OCI-LY1 (cell line): ENCODE measurements around the gene TXNRD2.
A peak's percentile ranks its signal among the peaks of the same experiment; 100 is the strongest.

Experiments used
- H2AFZ ChIP-seq: fragments of 200-600 bp; sonication (generic), shearing (Covaris generic); 2 replicates; pipeline ENCODE4 v1.6.0; 2014; ENCODE audit warnings: antibody characterized with exemption, mild to moderate bottlenecking, low read length
- H3F3A ChIP-seq: fragments of 200-600 bp; sonication (generic), shearing (Covaris generic); 2 replicates; pipeline ENCODE4 v1.6.0; 2014; ENCODE audit warnings: mild to moderate bottlenecking, antibody characterized with exemption, low read length, moderate library complexity; ENCODE audit not compliant: insufficient read depth
- H3K27ac ChIP-seq: fragments of 200-600 bp; sonication (generic); 2 replicates; pipeline ENCODE4 v1.5.1; 2014; ENCODE audit warnings: low read length, mixed run types, mild to moderate bottlenecking, low read depth; ENCODE audit not compliant: poor library complexity, severe bottlenecking
- H3K27me3 ChIP-seq: fragments of 200-600 bp; sonication (generic); 2 replicates; pipeline ENCODE4 v1.6.0; 2014; ENCODE audit warnings: antibody characterized with exemption, mild to moderate bottlenecking, low read length, moderate library complexity; ENCODE audit not compliant: insufficient read depth
- H3K36me3 ChIP-seq: fragments of 200-600 bp; sonication (generic); 2 replicates; pipeline ENCODE4 v1.6.1; 2014; ENCODE audit warnings: mild to moderate bottlenecking, antibody characterized with exemption, low read length, moderate library complexity, mixed read lengths; ENCODE audit not compliant: insufficient read depth
- H3K4me1 ChIP-seq: fragments of 200-600 bp; sonication (generic); 2 replicates; pipeline ENCODE4 v1.5.1; 2014; ENCODE audit warnings: mild to moderate bottlenecking, low read length, moderate library complexity; ENCODE audit not compliant: insufficient read depth, severe bottlenecking
- H3K4me2 ChIP-seq: fragments of 200-600 bp; sonication (generic), shearing (Covaris generic); 2 replicates; pipeline ENCODE4 v1.6.1; 2014; ENCODE audit warnings: low read length
- H3K4me3 ChIP-seq: fragments of 200-600 bp; sonication (generic); 2 replicates; pipeline ENCODE4 v1.5.1; 2014; ENCODE audit warnings: low read length, low read depth, mild to moderate bottlenecking, mixed read lengths; ENCODE audit not compliant: poor library complexity, severe bottlenecking
- H3K79me2 ChIP-seq: fragments of 200-600 bp; shearing (Covaris generic); 2 replicates; pipeline ENCODE4 v1.6.1; 2016; ENCODE audit warnings: mixed run types, low read length, mixed read lengths; ENCODE audit not compliant: insufficient read depth
- H3K9ac ChIP-seq: fragments of 200-600 bp; sonication (generic), shearing (Covaris generic); 2 replicates; pipeline ENCODE4 v1.6.1; 2014; ENCODE audit warnings: mild to moderate bottlenecking, low read length, mixed read lengths
- H3K9me2 ChIP-seq: fragments of 200-600 bp; sonication (generic), shearing (Covaris generic); 2 replicates; pipeline ENCODE4 v1.6.1; 2014; ENCODE audit warnings: low read depth, mild to moderate bottlenecking, low read length, mixed read lengths
- H3K9me3 ChIP-seq: fragments of 200-600 bp; shearing (Covaris generic); 2 replicates; pipeline ENCODE4 v1.6.1; 2014; ENCODE audit warnings: low read length, mixed read lengths
- H4K20me1 ChIP-seq: fragments of 200-600 bp; sonication (generic), shearing (Covaris generic); 2 replicates; pipeline ENCODE4 v1.6.0; 2016; ENCODE audit warnings: mild to moderate bottlenecking, low read length; ENCODE audit not compliant: insufficient read depth
- EZH2 ChIP-seq: fragments of 200-600 bp; sonication (generic), shearing (Covaris generic); IDR thresholded peaks from 2 replicates; pipeline ENCODE4 v1.8.0; 2017; ENCODE audit warnings: borderline replicate concordance, mixed run types, mild to moderate bottlenecking, antibody characterized with exemption, low read length, moderate library complexity, mixed read lengths
- TF ChIP-seq, protein P1 (sequence below): fragments of 200-600 bp; sonication (generic), shearing (Covaris generic); IDR thresholded peaks from 2 replicates; pipeline ENCODE4 v1.5.1; 2017; ENCODE audit warnings: mild to moderate bottlenecking, antibody characterized with exemption, low read length, moderate library complexity, mixed read lengths

Gene TXNRD2

GRCh38 chr22:19941365-19942082 is at the start of gene TXNRD2, which contains the start of gene COMT:
TSS of gene TXNRD2 (minus strand) at chr22:19941818. CDS start at chr22:19941803, 15 bp downstream.
TSS of gene COMT (plus strand) at chr22:19941772. CDS start at chr22:19962527, 20,755 bp downstream.
- Histone ChIP-seq H3K79me2 (peaks cover 15% of the 10 kb centered on the region), H3K27ac (peak within 1 kb of the TSS; percentile 81), H3K27me3 (no peaks in the 10 kb centered on the region), H3K9ac (peak within 1 kb of the TSS; percentile 98), H3F3A (no peaks in the 10 kb centered on the region), H3K36me3 (no peaks in the 10 kb centered on the region), H3K4me2 (peak within 1 kb of the TSS; percentile 96), H4K20me1 (no peaks in the 10 kb centered on the region), H2AFZ (0 out of 2 replicates have a peak within 1 kb of the TSS, but pooled peaks have one; percentile 11), H3K4me3 (peak within 1 kb of the TSS; percentile 90), H3K9me3 (peaks cover 2% of the 10 kb centered on the region; the same call in 1 of the 2 replicates), H3K9me2 (no peaks in the 10 kb centered on the region), H3K4me1 (peaks cover 31% of the 10 kb centered on the region)
- no peak for TF ChIP-seq EZH2
- TF ChIP-seq, protein P1, sequence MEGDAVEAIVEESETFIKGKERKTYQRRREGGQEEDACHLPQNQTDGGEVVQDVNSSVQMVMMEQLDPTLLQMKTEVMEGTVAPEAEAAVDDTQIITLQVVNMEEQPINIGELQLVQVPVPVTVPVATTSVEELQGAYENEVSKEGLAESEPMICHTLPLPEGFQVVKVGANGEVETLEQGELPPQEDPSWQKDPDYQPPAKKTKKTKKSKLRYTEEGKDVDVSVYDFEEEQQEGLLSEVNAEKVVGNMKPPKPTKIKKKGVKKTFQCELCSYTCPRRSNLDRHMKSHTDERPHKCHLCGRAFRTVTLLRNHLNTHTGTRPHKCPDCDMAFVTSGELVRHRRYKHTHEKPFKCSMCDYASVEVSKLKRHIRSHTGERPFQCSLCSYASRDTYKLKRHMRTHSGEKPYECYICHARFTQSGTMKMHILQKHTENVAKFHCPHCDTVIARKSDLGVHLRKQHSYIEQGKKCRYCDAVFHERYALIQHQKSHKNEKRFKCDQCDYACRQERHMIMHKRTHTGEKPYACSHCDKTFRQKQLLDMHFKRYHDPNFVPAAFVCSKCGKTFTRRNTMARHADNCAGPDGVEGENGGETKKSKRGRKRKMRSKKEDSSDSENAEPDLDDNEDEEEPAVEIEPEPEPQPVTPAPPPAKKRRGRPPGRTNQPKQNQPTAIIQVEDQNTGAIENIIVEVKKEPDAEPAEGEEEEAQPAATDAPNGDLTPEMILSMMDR = no peak

GRCh38 chr22:19991395-19991644 is 49.7 kb upstream of the TXNRD2 start:
- H3K4me3 ChIP-seq = no peak overlapping the region
- no peaks in the 10 kb centered on the region for H3K9me3 ChIP-seq
- peaks cover 10% of the 10 kb centered on the region for H3K27me3 ChIP-seq
- H3K4me2 ChIP-seq = no peak overlapping the region
- H3K27ac ChIP-seq = no peak overlapping the region
- no peak overlapping the region for H3K9ac ChIP-seq
- H3K9me2 ChIP-seq = no peaks in the 10 kb centered on the region
- no peaks in the 10 kb centered on the region for H3K36me3 ChIP-seq
- no peaks in the 10 kb centered on the region for H3F3A ChIP-seq
- H4K20me1 ChIP-seq = no peaks in the 10 kb centered on the region
- H3K79me2 ChIP-seq = no peaks in the 10 kb centered on the region
- no peak overlapping the region for H2AFZ ChIP-seq
- peaks cover 5% of the 10 kb centered on the region for H3K4me1 ChIP-seq
- no peak for TF ChIP-seq EZH2
- TF ChIP-seq, protein P1 = no peak

DNA sequence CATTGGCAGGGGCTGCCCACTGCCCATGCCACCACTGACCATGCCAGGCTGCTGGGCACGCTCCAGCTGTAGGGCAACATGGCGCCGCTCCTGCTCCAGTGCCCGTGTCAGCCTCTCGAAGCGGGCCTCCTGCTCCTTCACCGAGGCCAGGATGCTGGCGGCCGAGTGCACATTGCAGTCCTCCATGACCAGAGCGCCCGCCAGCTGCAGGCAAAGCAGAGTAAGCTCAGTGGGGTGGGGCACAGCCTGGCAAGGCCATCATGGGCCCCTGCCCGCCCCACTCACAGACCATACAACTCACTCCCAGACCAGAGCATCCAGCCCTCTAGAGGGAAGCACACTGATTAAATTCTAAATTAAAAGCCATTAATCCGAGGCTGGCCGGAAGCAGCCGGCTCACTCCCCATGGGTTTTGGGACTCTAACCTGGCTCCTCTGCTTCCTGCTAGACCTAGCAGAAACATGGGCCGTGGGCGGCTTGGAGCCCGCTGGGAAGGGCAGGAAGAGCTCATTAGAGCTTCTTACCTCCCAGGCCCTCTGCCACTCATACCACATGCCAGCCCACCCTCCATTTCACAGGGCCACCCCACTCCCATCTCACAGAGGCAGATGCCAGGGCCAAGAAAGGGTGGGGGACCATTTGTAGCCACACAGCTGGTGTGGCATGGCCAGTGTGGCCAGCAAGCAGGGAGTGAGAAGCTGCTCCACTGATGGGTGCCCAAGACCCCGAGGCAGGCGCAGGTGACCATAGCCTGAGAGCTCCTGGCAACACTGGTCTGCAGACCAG is 49.2 kb upstream of the TXNRD2 start:
- Histone ChIP-seq H3K9ac (no peak overlapping the region), H3K27me3 (peaks cover 9% of the 10 kb centered on the region), H2AFZ (no peak overlapping the region), H3K27ac (no peak overlapping the region), H3K79me2 (no peaks in the 10 kb centered on the region), H3K9me3 (no peaks in the 10 kb centered on the region), H3K4me2 (no peak overlapping the region), H3K9me2 (no peaks in the 10 kb centered on the region), H3F3A (no peaks in the 10 kb centered on the region), H3K4me1 (peaks cover 8% of the 10 kb centered on the region), H4K20me1 (no peaks in the 10 kb centered on the region), H3K4me3 (no peak overlapping the region), H3K36me3 (no peaks in the 10 kb centered on the region)
- TF ChIP-seq, protein P1 = no peak
- no peak for TF ChIP-seq EZH2
